ENCODE measurements around the gene PIK3IP1.
"Not testable (repeated sequence)": the region's sequence is repeated elsewhere in the genome, so short reads cannot be mapped to it uniquely, and the experiment has no call there.

Gene PIK3IP1

DNA sequence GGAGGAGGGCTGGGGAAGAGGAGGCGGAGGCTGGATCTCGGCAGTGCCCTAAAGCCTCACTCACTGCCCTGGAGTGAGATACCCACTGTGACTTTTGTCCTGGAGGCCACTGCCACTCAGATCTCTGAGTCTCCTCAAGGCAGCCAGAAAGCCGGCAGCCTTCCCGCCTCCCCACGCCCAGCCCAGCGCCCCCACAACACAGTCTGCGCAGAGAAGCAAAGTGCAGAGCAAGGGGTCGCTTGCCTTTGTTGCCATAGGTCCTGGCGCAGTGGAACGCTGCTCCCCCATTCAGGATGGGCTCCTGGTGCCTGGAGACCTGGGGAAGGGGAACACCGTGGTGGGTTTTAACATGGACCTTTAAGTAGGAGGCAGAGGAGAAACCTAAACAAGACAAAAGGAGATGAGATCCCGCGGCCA lies 36.3 kb upstream of the PIK3IP1 start:
- DNase-seq (ENCODE audit: low spot score) = no peak
- ChIA-PET POLR2A (ENCODE audit: low non-redundant PET) (no interaction called here), CTCF (interaction anchor here (0.7 kb wide), 1 partner anchor 15 kb away, joined by 3 read pairs; no protein-coding TSS in a partner anchor)
- H3K27ac ChIP-seq = peak overlapping the region; percentile 69
- TF ChIP-seq CTCF (conservative IDR thresholded peaks at IDR 0.05; ENCODE audit: low read depth) = no peak

GRCh38 chr22:31327806-31328543 lies 35.7 kb upstream of the PIK3IP1 start:
- DNase-seq (ENCODE audit: low spot score) = no peak
- POLR2A ChIA-PET (ENCODE audit: low non-redundant PET) = interaction anchor here (0.6 kb wide), 1 partner anchor 25 kb away, joined by 5 read pairs; no protein-coding TSS in a partner anchor
- H3K27ac ChIP-seq = peak overlapping the region; percentile 69
- TF ChIP-seq CTCF (conservative IDR thresholded peaks at IDR 0.05; ENCODE audit: low read depth) = no peak
- CTCF ChIA-PET = interaction anchor here (0.7 kb wide), 1 partner anchor 15 kb away, joined by 3 read pairs; no protein-coding TSS in a partner anchor

- ChIA-PET CTCF (no interaction called here), POLR2A (ENCODE audit: low non-redundant PET) (no interaction called here)
- H3K27ac ChIP-seq = peak overlapping the region; percentile 69; the same call in 1 of the 2 replicates
- no peak for TF ChIP-seq CTCF (conservative IDR thresholded peaks at IDR 0.05; ENCODE audit: low read depth)
- DNase-seq (ENCODE audit: low spot score) = no peak
These were observed 34.6 kb upstream of the PIK3IP1 start for GRCh38 chr22:31326877-31327276.

GRCh38 chr22:31323578-31324550 lies 31.6 kb upstream of the PIK3IP1 start:
- TF ChIP-seq CTCF (conservative IDR thresholded peaks at IDR 0.05; ENCODE audit: low read depth) = no peak
- no peak for DNase-seq (ENCODE audit: low spot score)
- ChIA-PET POLR2A (ENCODE audit: low non-redundant PET) (no interaction called here), CTCF (interaction anchor here (0.5 to 0.9 kb wide), 4 partner anchors 10 to 54 kb away, joined by 3 to 4 read pairs (median 3); no protein-coding TSS in a partner anchor)
- H3K27ac ChIP-seq = peak overlapping the region; percentile 35

DNA sequence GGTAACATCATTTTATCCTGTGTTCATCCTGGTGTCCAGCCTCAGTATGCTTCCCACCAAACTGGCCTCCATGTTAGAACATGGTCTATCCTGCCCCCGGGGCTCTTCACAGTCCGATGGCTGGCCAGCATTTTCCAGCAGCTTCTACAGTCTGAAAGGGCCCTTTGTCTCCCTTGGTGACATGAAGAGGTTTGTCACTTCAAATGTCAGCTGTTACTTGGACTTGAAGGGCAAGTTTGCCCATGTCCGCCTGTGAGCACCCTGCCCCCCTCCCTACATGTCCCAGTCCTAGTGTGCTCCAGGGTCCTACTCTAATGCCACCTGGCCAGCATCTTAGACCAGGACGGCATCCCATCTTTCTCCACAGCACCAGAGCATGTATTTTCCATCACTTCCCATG lies 29.1 kb upstream of the PIK3IP1 start:
- no peak for DNase-seq (ENCODE audit: low spot score)
- ChIA-PET CTCF (no interaction called here), POLR2A (ENCODE audit: low non-redundant PET) (no interaction called here)
- TF ChIP-seq CTCF (conservative IDR thresholded peaks at IDR 0.05; ENCODE audit: low read depth) = no peak
- no peak overlapping the region for H3K27ac ChIP-seq

GRCh38 chr22:31314220-31314619 lies 21.9 kb upstream of the PIK3IP1 start:
- POLR2A ChIA-PET (ENCODE audit: low non-redundant PET); DNase-seq (ENCODE audit: low spot score); H3K27ac ChIP-seq: not testable (repeated sequence)
- CTCF ChIA-PET = interaction anchor here (1.0 kb wide), 1 partner anchor 41 kb away, joined by 3 read pairs; no protein-coding TSS in a partner anchor

Measured in RWPE1 (cell line).